ENCODE results near the gene PRSS38. TPM values are rescaled to one million over a fixed set of nuclear protein-coding genes. Genes with fewer than 3 reads are reported as not detected.
"Not testable (repeated sequence)": the region's sequence is repeated elsewhere in the genome, so short reads cannot be mapped to it uniquely, and the experiment has no call there.

PRSS38 gene
- total RNA-seq, 2 donors from 2014 or later, result not detected

DNA sequence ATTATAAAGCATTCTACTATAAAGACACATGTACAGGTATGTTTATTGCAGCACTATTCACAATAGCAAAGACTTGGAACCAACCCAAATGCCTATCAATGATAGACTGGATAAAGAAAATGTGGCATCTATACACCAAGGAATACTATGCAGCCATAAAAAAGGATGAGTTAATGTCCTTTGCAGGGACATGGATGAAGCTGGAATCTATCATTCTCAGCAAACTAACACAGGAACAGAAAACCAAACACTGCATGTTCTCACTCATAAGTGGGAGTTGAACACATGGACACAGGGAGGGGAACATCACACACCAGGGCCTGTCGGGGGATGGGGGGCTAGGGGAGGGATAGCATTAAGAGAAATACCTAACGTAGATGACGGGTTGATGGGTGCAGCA lies 62.3 kb downstream of the PRSS38 start:
- intact Hi-C loops (cut with DNase I, micrococcal nuclease); DNase-seq; ATAC-seq: not testable (repeated sequence)

DNA sequence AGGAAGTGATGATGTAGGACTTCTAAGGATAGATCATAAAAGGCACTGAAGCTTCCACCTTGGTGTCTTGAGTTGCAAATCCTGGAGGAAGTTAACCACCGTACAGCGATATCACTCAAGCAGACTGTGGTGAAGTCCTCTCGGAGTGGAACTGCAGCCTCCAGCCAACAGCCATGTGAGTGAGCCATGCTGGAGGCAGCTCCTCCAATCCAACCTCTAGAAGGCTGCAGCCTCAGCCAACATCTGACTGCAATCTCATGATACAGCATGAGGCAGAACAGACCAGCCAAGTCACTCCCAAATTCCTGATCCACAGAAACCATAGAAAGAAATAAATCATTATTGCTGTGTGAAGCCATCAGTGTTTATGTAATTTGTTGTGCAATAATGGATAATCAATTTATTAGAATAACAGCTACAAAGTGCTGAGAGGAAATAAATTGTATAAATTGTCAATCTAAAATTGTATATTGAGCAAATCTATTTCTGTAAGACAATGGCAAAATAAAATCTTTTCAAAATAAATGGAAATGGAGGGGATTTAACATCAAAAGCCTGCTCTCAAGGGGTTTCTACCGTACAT lies 65.0 kb downstream of the PRSS38 start:
- intact Hi-C loops (cut with DNase I, micrococcal nuclease), result no loop called here

DNA sequence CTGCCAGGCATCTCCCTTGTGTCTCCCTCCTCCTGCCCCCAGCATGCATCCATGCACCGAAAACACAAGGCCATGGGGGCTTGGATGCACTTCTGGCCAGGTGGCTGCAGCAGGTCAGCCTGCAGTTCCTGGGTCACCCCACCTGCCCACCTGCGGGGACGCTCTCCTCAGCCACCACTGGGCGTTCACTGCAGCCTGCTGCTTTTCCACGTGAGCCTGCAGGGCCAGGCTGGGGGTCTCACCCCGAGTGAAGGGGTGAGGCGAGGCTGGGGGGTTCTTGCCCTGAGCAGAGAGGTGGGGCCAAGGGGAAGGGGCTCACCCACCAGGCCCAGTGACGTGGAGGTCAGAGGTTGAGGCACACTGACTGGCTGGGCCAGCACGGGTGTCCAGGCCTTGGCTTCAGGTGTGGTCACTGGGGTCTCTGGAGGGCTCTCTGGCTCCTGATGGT lies 67.6 kb downstream of the PRSS38 start:
- intact Hi-C loops (cut with DNase I, micrococcal nuclease), result no loop called here
- DNase-seq (peak in 1 of 2 donors; percentile 17), ATAC-seq (no peak)

More for the DNA sequence above, 65.0 kb downstream of the PRSS38 start:
- DNase-seq (no peak), ATAC-seq (no peak)

DNA sequence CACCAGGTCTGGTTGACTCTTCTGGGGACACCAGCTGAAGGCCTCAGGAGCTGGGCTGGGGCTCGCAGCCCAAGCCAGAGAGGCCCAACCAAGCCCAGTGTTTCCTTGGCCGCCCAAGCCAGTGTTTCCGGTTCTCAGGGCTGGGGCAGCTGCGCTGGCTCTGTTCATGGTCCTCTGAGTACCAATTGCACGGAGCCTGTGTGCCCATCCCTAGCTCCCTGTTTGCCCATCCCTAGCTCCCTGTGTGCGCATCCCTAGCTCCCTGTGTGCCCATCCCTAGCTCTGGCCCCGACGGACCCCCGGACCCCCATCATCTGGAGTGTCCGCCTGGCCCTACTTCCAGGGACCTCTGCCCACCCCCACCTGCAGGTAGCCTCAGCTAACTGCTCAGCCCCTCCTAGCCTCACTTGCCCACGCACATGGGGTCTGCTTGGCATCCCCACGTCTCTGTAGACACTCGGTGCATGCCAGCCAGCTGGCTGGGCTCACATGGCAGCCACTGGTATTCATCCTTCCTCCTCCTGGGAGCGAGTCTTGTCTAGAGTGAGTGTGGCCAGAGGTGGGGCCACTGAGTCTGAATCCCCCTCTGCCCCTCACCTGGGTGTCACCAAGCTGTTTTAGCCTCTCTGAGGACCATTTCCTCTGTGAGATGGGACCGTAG lies 68.3 kb downstream of the PRSS38 start:
- intact Hi-C loops (cut with DNase I, micrococcal nuclease), result no loop called here
- ATAC-seq (no peak), DNase-seq (peak in 1 of 2 donors; percentile 18)

DNA sequence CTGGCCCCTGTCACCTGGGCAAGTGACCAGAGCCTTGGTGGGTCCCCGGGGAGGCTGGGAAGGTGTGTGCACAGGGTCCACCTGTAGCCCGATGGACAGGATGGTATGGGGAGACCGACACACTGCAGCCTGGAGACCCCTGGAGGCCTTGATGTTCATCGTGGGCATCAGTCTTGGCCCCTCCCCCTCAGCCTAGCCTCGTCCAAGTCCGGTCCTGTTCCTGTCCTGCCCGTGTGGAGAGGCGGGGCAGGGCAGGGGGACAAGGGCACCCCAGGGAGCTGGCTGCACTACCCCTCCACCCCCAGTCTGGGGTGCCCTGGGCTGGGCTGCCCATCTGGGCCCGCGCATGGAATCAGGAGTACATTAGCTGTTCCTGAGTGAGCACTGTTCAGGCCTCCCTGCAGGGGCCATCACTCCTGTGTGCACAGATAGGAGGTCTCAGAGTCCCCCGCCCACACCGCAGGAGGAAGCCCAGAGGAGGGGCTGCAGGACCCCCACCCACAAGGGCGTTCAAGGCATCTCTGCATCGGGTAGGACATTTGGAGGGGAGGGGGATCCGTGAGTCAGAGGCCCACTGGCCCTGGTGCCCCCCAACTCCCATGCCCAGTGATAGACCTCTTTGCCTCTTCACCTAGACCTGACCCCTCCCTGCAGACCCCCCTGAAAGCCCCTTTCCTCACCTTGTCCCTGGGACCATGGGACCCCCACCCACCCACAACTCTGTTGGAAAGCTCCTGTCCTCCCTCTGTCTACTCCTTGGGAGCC lies 69.1 kb downstream of the PRSS38 start:
- no peak for ATAC-seq
- peak in 1 of 2 donors; percentile 15 for DNase-seq
- intact Hi-C loops (cut with DNase I, micrococcal nuclease), result no loop called here

DNA sequence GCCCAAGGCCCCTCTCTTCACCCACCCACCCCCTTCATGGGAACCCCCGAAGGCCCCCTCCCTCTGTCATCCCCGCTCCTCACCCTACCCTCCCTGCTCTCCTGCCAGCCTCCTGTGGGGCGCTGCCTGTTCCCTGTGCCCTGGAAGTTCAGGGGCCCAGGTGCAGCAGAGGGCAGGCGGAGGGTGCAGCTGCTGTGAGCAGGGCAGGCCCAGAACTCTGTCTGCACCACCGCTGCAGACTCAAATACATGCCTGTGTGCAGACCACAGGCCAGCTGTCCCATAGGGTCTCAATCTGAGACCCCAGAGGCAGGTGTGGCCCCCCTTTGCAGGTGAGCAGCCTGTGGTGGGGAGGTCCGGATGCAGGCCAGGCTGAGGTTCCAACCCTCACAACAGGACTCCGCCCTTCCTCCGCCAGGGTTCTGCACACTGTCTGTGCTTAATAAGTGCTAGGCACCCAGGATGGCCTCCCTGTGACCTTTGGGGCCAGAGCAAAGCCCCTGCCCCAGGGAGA lies 69.7 kb downstream of the PRSS38 start:
- DNase-seq, result peak in 1 of 2 donors; percentile 23
- intact Hi-C loops (cut with DNase I, micrococcal nuclease), result no loop called here
- ATAC-seq, result no peak

DNA sequence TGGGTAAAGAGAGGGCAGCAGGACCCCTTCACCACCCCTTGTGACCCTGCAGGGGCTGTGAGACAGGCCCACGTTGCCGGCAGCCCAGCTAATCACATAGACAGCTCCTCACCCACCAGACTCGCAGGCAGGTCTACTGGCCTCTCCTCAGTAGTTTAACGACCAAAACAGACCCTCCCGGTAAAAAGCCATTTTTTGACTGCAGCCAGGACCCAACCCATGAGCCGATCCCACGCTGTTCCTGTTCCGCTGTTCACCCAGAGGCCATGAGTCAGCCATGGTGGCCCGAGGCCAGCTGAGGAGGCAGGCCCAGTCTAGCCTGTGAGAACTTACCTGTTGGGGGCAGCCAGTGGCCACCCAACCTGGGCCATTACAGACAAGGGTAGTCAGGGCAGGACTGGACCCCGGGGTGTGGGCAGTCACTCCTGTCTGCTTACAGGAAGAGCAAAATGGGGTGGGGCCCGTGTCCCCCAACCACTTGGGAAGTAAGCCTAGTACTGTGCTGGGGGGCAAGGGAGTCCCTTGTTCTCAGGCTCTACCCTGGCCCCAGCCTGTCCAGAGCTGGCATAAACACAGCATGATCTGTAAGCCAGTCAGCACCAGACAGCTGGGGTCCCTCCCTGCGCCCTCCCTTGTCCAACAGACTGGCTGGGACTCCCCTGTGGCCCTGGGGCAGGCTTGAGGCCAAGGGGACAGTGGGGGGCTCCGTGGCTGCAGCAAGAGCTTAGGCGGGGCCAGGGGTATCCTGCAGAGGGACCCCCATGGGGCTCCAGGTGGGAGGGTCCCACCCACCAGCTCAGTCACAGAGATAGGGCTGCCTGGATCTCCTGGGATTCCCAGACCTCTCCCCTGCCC lies 70.4 kb downstream of the PRSS38 start:
- peak; percentile 26 for ATAC-seq
- peak in 1 of 2 donors; percentile 51 for DNase-seq
- intact Hi-C loops (cut with DNase I, micrococcal nuclease), result no loop called here

DNA sequence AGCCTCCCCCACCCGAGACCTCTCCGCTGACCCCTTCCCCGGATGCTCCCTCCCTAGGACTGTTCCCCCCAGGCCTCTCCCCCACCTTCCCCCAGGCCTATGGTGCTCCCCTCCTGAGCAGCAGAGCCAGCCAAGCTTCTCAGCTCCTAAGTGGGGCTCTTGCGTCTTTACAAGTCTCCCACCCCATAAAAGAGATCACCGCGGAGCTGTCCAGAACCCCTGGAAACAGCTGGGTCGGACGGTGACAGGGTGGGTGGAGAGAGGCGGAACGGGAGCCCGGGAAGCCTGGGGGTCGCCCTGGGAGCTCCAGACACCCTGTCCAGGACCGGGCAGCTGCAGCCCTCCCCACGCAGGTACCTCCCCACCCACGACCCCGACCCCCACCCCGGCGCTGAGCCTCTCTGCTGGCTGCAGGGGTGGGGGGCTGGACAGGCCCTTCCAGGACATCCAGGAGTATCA lies 71.1 kb downstream of the PRSS38 start:
- intact Hi-C loops (cut with DNase I, micrococcal nuclease), result no loop called here
- ATAC-seq, result no peak
- DNase-seq, result peak in 1 of 2 donors; percentile 24

DNA sequence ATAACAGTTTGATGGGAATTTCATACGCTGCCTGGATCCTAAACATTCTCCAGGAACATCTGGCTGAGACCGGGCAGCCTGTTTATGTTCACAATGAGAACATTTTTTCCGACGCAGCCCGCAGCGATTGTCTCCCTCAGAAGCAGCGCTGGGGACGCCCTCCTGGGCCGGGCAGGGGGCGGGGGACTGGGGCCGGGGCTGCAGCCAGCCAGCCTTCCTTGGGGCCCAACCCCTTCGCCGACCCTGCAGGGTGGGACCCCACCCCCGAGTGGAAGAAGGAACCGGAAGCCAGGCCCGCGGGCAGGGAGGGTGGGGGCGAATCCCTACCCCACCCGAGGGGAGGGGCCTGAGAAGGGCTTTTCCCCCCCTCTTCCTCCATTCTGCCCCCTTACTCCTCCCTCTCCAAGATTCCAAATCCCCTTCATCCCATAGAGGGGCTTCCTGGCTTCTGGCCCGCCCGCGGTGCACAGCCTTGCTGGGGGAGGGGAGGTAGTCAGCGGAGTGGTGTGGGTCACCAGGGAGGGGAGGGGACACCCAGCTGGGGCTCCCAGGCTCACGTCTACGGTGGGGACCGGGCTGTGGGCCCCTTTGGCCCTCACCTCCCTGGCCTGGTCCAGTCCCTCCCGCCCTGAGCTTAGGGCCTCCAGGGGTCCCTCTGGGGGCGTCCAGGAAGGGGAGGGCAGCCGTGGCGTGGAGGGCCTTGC lies 71.7 kb downstream of the PRSS38 start:
- DNase-seq (peak; percentile 46 to 56), ATAC-seq (peak; percentile 48)
- intact Hi-C loops (cut with DNase I, micrococcal nuclease), result no loop called here

DNA sequence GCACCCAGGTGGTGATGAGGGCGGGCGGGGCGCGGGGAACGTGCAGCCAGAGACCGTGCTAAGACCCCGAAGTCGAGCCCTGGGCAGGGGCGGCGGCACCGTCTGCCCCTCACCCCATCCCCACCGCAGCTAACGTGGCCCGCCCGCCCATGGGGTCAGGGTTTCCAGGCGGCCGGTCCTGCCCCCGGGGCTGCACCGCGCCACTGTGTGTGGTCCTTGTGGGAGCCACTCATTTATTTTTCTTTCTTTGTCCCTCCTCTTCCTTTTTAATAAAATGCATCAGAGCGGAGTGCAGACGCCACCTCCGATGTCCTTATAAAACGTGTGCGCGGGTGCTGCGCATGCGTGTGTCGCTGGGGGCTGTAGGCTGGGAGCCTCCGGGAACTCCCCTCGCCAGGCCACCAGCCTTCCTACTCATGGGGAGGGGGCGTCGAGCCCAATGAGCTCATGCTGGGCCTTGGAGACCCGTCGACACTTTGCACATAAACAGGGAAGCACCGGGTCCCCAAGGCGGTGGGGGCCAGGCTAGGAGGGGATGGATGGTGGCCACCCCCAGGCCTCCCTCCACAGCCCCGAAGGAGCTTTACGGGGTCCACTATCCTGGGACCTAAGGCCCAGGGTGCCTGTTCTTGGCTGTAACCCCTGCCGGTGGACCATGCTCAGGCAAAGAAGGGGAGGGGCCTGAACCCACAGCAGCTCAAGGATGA lies 72.4 kb downstream of the PRSS38 start:
- intact Hi-C loops (cut with DNase I, micrococcal nuclease), result no loop called here
- DNase-seq (peak; percentile 38 to 59), ATAC-seq (no peak)

DNA sequence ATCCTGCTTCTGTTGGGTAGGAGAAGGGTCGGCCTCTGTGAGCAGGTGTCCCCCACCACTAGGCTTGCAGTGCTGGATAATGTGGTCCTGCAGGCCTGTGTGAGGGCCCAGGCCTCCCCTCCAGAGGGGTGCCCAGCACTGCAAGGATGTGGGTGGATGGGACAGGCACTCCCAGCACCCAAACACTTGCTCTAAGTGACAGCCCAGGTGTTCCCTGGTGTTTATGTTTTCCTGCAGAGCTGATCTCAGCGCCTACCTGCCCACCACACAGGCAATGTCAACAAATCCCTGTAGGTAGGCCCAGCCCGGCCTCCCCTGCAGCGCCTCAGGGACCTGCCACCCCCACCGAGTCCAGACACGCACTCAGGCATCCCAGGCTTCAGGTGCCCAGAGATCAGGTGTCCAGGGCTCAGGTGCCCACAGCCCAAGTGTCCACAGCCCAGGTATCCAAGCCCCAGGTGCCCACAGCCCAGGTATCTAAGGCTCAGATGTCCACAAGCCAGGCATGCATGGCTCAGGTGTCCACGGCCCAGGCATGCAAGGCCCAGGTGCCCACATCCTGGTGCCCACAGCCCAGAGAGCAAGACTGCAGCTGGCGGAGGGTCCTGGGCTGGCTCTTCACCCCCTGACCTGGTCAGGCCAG lies 73.0 kb downstream of the PRSS38 start:
- no peak for ATAC-seq
- intact Hi-C loops (cut with DNase I, micrococcal nuclease), result no loop called here
- DNase-seq, result peak in 1 of 2 donors; percentile 22

DNA sequence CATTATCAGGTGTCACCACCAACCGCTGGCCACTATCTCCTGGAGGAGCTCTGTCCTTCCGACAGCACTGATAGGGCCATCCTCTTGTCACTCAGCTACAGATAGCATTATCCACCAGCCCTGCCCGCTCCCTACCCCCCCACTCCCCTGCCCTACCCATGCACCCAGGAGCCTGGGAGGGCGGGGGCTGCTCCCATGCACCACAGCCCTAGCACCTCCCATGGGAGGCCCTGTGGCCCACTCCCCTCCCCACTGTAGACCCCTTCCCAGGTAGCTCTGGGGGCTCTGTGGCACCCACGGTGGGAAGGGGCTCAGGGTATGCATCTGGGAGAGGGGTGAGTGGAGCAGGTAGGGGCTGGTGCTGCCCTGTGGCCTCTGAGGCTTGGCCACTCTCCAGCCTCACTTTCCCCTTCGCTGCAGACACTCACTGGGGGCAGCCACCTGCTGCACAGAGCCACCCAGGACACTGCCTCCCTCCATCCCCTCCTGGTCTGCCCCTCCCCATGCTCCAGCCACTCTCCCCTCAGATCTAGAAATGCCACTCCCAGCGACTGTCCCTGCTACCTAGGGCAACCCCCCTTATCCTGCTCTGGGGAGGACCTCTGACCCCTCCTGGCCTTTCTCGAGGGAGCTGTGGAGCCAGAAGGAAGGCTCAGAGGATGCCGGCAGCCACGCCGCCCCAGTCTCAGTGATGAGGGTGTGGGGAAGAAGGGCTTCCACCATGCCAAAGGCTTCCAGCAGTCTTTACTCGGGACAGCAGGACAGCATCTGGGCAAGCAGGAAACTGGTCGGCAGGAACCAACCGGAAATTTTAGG lies 73.8 kb downstream of the PRSS38 start:
- ATAC-seq (no peak), DNase-seq (peak in 1 of 2 donors; percentile 24)
- intact Hi-C loops (cut with DNase I, micrococcal nuclease), result no loop called here

DNA sequence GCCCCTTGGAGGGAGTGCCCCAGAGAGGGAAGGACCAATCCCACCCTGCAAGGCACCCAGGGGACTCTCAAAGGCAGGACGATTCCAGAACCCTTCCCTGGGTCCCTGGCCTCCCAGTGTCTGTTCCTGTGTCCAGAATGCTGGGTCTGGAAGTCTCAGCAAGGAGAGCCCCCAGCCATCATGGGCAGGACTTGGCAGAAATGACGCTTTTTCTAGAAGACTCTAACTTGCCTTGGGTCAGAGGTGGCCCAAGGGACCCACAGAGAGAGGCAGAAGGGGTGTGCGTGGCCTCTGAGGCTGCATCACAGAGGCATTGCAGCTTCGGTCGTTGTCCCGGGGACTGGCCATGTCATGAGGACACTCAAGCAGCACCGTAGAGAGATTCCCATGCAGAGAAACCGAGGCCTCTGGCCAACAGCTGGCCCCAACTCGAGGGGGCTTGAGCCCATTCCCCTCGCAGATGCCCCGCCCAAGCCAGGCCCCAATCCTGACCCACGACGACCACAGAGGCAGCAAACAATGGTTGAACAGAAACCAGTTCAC lies 74.5 kb downstream of the PRSS38 start:
- DNase-seq, result peak in 1 of 2 donors; percentile 16
- intact Hi-C loops (cut with DNase I, micrococcal nuclease), result no loop called here
- ATAC-seq, result no peak

DNA sequence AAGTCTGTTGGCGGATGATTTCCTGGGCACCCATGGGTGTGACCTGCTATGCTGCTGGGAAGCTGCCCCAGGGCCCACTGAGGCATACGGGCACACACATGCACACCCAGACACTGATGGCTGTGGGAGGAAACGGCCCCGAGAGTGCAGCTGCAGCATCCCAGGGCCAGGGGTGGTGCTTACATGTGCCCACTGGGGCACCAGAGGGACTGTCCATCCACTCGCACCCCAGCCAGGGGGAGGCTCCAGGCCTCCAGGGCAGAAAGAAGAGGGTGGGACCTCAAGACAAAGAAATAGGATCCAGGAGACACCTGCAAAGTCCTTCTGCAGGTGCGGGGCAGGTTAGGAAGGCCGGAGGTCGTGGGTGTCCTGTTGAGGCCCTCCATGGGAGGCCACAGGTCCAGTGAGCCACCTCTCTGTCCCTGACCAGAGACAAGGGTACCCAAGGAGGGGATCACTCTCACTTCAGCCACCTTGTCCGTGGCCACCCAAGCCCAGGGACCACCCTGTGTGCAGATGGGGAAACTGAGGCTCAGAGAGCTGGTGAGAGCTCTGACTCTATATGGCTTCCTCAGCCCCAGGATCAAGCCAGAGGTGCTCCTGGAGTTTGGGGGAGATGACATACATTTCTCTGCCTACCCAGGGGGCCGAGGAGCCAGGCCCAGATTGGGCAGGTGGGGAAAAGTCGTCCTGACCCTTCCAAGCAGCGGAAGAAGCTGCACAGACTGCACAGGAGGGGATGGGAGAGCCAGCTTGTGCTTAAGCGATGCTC lies 75.2 kb downstream of the PRSS38 start:
- ATAC-seq (no peak), DNase-seq (peak in 1 of 2 donors; percentile 20)
- intact Hi-C loops (cut with DNase I, micrococcal nuclease), result no loop called here

DNA sequence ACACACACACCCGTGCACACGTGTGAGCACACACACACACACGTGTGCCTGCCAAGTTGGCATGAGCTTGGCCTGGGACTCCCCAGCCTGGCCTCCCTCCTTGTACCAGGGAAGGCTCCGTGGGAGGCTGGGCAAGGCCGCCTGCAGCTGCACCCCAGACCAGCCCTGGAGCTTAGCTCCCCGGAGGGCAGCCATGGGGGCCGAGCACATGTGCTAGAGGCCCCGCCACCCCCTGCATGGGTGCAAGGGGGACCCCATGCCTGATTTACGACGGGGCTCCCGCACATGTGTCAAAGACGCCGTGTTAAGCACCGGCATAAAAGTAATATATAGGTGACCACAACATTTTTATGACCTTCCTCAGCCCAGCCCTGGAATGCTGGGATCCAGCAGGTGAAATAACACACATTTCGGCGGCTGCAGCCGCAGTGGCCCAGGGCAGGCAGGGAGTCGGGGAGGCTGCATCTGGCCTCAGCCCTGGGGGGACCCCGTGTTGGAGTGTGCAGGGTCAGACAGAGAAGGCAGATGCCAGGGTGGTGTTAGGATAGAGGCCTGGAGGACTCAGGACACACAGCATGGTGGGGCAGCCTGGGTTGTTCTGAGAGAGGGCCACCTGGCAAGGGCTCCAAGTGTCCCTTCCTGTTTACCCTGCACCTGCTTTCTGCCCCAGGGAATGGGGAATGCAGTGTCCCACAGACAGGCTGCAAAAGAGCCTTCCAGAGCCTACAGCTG lies 75.9 kb downstream of the PRSS38 start:
- ATAC-seq, result no peak
- intact Hi-C loops (cut with DNase I, micrococcal nuclease), result no loop called here
- DNase-seq, result no peak
